ENCODE data around the gene OXCT2.

The OXCT2 gene

DNA sequence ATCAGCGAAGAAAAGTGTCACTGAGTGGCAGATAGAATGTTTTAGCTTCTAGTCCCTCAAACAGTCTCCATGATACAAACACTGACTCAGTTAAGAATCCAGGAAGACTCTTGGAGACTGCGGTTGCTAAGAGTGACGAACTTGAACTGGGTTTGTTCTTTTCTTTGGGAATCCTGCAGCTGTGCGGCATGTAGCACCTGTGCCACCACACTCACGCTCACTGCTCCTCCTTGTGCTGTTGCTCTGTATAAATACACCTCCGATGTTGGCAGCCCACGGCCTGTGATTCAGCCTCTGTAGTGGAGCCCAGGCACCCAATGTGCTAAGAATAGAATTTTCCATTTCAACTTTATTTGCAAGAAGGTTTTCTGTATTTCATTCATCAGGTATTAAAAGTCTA lies 38.0 kb downstream of the OXCT2 start:
- no peak for DNase-seq (ENCODE audit: low read depth)

DNA sequence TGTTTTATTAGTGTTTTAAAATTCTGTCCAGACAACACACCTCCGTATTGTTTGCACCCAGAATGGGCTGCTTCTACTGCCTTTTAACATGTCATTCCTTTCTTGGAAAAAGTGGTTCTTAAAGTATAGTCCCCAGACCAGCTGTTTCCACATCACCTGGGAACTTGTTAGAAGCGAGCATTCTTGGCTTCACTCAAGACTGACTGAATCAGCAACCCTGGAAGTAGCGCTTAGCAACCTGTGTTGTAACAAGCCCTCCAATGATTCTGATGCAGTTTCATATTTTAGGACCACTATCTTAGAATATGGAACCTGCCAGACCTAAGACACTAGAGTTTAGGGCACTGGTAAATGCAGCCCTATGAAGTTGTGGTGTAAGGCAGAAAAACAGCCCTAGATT lies 38.4 kb downstream of the OXCT2 start:
- no peak for DNase-seq (ENCODE audit: low read depth)

DNA sequence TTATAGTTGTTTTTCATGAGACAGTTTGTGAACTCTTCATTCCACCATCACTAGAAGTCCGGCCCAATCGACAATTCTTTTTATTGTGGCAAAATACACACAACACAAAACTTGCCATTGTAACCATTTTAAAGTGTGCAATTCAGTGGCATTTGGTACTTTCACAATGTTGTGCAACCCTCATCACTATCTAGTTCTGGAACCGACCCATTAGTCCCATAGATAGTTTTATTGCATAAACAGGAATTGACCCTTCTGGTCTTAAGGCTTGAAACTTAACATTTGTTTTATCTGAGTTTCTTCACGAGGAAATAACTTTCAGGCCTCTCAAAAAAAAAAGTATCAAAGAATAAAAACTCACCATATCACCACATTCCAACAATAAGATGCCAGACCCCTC lies 41.3 kb downstream of the OXCT2 start:
- no peak for DNase-seq (ENCODE audit: low read depth)

DNA sequence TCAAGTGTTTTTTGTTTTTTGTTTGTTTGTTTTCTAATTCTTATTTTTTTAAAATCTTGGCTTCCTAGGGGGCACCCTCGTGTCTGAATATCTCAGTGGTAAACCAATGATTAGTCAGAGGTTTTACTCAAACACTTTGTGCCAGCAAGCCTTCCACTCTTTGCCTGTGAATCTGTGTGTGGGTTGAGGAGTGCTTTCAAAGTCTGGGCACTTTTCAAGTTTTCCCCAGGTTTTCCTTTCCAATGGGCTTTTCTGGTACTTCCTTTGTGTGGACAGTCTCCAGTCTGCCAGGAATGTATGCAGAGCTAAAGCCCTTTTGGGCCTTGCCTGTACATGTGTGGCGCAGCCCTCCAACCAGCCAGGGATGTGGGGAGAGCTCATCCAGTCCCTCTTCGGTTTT lies 42.1 kb downstream of the OXCT2 start:
- DNase-seq (ENCODE audit: low read depth), result no peak

DNA sequence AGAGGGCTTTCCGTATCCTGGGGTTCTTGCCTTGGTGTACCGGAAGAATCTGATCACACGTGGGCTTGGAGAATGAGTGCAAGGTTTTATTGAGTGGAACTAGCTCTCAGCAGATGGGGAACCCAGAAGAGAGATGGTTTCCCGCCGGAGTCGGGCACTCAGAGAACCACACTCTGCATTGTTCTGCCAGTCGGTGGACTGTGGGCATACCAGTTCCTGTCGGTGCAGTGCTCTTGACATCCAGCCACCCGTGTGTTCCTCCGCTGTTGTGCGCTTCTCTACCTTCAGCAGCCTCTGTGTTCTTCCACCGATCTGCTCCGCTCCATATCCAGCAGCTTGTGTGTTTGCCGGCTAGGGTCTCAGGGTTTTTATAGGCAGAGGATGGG lies 43.2 kb downstream of the OXCT2 start:
- DNase-seq (ENCODE audit: low read depth), result no peak

DNA sequence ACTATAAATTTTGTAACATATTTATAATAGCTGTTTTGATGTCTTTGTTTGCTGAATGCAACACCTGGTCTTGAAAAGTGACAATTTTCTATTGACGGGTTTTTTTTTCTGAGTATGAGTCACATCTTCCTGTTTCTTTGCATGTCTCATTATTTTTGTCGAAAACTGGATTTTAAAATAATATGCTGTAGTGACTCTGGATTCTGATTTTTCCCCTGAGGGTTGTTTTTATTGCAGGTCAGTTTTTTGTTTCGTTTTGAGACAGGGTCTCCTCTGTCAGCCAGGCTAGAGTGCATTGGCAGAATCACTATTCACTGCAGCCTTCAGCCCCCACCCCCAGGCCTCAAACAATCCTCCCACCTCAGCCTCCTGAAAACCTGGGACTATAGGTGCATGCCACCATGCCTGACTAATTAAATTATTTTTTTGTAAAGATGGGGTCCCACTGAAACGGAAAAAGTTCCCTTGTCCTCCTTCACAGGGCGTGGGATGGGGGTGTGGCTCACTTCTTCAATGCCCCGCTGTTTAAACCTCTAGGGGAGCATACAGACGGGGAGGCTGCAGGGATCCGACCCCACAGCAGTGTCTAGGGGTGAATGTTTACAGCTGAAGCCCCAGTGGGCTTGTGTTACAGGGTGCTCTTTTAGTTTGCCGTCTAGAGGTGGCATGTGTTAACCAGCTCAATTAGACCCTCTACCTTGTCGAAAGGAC lies 43.8 kb downstream of the OXCT2 start:
- no peak for DNase-seq (ENCODE audit: low read depth)

DNA sequence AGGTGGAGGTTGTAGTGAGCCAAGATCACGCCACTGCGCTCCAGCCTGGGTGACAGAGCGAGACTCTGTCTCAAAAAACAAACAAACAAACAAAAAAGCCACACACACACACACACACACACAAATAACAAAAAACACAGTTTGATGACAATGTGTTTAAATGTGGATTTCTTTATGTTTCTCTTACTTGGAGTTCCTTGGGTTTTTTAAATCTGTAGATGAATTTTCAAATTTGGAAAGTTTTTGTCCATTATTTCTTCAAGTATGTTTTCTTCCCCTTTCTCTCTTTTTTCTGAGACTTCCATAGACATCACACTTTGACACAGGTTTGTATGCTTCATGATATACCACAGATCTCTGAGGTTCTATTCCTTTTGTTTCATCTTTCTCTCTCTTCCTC lies 44.5 kb downstream of the OXCT2 start:
- DNase-seq (ENCODE audit: low read depth), result no peak

DNA sequence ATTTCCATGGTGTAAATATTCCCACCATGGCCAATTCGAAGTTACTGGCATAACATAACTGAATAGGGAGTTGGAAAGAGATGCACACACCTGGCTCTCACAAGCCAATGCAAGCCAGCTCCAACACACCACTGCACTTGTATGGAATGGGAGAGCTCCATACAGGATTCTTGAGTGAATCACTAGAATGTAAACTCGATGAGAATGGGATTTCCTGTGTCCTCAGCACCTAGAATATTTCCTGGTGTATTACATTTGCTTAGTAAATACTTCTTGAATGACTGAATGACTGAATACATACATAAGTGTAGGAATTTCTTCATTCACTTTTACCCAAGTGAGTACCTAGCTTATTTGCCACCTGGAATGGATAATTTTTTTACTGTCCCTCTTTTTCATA lies 48.7 kb downstream of the OXCT2 start:
- no peak for DNase-seq (ENCODE audit: low read depth)

DNA sequence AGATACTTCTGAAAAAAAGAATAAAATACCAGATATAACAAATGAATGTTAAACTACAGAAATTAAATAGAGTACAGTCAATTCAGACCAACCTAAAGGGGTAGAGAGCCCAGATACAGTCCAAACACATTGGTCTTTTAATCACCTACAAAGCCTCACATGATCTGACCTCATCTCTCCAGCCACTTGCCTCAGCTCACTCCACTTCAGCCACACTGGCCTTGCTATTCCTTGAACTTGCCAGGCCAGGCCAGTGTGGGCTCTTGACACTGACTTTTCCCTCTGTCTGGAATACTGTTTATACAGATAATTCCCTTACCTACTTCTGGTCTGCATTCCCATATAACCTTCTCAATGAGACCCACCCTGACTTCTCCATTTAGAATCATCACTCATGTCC lies 49.5 kb downstream of the OXCT2 start:
- DNase-seq (ENCODE audit: low read depth), result no peak

DNA sequence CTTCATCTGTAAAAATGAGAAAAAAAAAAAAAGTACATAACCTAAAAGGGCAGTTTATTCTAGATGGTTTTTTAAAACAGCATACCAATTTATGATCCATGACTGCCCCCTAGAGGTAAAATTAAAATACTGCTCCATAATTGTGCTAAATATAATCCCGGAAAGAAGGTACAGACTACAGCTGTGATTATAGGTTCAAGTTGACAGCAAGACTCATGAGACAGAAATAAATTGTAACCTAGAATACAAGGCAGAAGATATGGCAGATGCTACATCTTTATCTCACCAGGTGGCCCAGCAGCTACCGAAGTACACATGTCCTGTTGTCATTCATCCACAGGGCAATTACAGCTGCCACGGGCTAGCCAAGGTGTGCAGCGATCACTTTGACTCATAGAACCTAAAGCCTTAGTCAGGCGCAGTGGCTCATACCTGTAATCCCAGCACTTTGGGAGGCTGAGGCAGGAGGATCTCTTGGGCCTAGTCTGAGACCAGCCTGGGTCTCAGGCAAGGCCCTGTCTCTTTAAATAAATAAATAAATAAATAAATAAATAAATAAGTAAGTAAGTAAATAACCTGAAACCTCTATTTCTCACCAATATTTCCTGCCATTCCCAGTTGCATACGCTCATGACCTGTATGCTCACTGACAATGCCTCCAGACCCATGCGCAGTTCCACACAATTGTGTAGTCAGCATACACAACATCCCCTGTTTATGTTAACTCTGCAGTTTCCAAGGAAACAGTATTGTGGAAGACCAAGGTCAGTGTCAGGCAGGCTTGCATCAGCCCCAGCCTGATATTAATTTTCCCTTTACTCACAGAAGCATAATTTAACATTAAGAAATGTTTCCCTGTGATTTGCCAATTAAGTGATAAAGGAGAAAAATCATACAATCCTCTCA lies 50.8 kb downstream of the OXCT2 start:
- peak; percentile 14 for DNase-seq (ENCODE audit: low read depth)

All from GM04503 (cell line).